Glomerular visceral epithelial cell (primary cell): Measurements from ENCODE around the gene OR14I1.
"Not testable (repeated sequence)": the region's sequence is repeated elsewhere in the genome, so short reads cannot be mapped to it uniquely, and the experiment has no call there.

ENCODE experiments used
- DNase-seq: peaks from one replicate; pipeline ENCODE4 v3.0.0-alpha.2; 2016; ENCODE audit errors: extremely low spot score

OR14I1 gene

GRCh38 chr1:248688527-248689298, 13.9 kb downstream of the OR14I1 start:
- DNase-seq, result no peak

DNA sequence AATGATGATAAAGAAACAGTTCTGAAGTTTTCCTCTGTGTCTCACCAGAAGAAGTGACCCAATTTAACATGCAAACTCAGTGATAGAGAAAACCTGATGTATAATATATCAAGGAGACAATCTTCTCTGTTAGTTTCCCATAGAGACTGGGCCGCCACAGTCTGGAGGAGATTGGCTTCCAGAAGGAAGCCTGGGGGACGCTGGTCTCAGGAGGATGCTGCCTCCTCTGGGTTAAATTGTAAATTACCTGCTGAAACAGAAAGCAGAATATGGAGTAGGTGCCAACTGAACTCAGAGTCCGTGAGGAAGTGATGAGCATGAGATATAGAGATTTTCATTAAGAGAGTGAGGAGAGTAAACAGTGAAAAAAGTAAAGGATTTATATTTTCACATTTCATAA, 15.8 kb downstream of the OR14I1 start:
- no peak for DNase-seq

DNA sequence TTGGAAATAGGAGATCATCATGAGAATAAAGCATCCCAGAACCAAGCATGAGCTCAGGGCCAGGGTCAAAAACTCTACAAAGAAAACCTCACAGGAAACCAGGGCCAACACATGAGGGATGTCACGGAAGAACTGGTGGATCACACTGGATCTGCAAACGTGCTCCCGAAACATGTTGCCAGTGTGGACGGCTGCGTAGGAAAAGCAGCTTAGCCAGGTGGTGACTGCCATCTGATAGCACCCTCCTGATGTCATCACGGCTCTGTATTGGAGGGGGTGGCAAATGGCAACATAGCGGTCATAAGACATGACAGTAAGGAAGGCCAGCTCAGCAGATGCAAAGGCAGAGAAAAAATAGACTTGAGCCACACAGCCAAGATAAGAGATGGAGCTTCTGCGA, 20.9 kb downstream of the OR14I1 start:
- no peak for DNase-seq

GRCh38 chr1:248670003-248670402, 32.6 kb downstream of the OR14I1 start:
- DNase-seq, result no peak

DNA sequence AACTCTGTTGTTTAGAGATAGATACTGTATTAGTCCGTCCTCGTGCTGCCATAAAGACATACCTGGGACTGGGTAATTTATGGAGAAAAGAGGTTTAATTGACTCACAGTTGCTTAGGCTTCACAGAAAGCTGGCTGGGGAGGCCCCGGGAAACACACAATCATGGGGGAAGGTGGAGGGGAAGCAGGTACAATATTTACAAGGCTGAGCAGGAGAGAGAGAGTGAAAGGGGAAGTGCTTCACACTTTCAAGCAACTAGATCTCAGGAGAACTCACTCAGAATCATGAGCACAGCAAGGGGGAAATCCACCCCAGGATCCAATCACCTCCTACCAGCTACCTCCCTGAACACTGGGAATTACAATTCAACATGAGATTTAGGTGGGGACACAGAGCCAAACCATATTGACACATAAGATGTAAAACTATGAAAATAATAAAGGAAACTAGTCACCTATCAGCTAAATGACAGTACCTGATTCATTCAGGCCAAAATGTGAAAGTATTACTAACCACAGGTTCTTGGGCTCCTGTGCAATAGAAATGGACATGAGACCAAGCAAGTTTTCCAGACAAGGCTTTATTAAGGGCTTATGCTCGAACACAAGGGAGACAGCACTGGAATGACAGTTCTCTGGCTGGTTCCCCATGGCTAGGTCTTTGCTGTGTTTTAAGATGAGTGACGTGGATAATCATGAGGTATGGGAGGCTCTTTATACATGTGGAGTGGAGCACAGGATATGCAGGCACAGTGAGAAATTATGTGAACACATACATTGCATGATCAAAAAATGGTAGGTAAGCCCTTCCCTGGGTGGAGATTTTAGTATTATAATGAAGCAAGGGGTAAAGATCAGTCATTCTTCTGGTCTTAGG, 38.9 kb downstream of the OR14I1 start:
- not testable (repeated sequence) for DNase-seq

GRCh38 chr1:248656797-248657196, 45.8 kb downstream of the OR14I1 start:
- not testable (repeated sequence) for DNase-seq

DNA sequence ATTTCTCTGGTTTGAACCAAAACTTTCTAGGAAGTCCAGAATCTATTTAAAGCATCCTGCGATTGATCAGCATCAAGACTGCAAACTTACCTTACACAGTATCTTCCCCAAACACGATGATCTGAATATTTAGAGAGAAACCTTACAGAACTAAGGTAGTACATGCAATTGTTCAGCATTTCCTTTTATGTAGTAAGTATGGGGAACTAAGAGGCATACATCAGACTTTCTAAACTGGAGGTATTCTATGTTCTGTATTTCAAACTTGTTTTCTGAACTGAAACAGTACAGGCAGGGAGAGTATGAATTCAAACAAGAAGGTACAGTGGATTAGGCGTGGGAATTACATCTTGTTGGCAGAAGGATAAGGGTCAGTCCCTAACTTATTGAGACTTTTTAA, 47.2 kb downstream of the OR14I1 start, which contains the start of gene OR2T27:
OR2T27 (minus strand) TSS at position 175 of the 400 bp plus-strand sequence. CDS start 4,644 bp downstream, outside the sequence.
- DNase-seq, result not testable (repeated sequence)
